Fibroblast of lung (primary cell): ENCODE measurements around the gene CTAG1A.

Source experiments
- CTCF ChIP-seq, 2 donors: IDR thresholded peaks in 1 of 2; conservative IDR thresholded peaks in 1 of 2; 1 replicate in 1 of 2; 2 replicates in 1 of 2; pipeline ENCODE4 v1.5.1; 2011 to 2012; ENCODE audit warnings: low read length in 2 of 2, control low read depth in 1 of 2, inconsistent platforms in 1 of 2, low read depth in 1 of 2, mild to moderate bottlenecking in 1 of 2
- EZH2 ChIP-seq: IDR thresholded peaks from 2 replicates; pipeline ENCODE4 v1.5.1; 2012; ENCODE audit warnings: low read length, control low read depth, mild to moderate bottlenecking; ENCODE audit errors: missing control alignments

- no peak for TF ChIP-seq CTCF (conservative IDR thresholded peaks at IDR 0.05 in 1 of 2, IDR thresholded peaks at IDR 0.05 in 1 of 2; ENCODE audit: low read depth in 1 of 2, low read length in 2 of 2)
- TF ChIP-seq EZH2, result no peak
Measured at GRCh38 chrX:154605566-154605965, 20.6 kb downstream of the CTAG1A start.
